OCI-LY1 (cell line): ENCODE data around the gene CRYBB3.
"Not testable (repeated sequence)": the region's sequence is repeated elsewhere in the genome, so short reads cannot be mapped to it uniquely, and the experiment has no call there.

ENCODE experiments used
- H2AFZ ChIP-seq: fragments of 200-600 bp; sonication (generic), shearing (Covaris generic); 2 replicates; pipeline ENCODE4 v1.6.0; 2014; ENCODE audit warnings: antibody characterized with exemption, mild to moderate bottlenecking, low read length
- H3F3A ChIP-seq: fragments of 200-600 bp; sonication (generic), shearing (Covaris generic); 2 replicates; pipeline ENCODE4 v1.6.0; 2014; ENCODE audit warnings: mild to moderate bottlenecking, antibody characterized with exemption, low read length, moderate library complexity; ENCODE audit not compliant: insufficient read depth
- H3K27ac ChIP-seq: fragments of 200-600 bp; sonication (generic); 2 replicates; pipeline ENCODE4 v1.5.1; 2014; ENCODE audit warnings: low read length, mixed run types, mild to moderate bottlenecking, low read depth; ENCODE audit not compliant: poor library complexity, severe bottlenecking
- H3K27me3 ChIP-seq: fragments of 200-600 bp; sonication (generic); 2 replicates; pipeline ENCODE4 v1.6.0; 2014; ENCODE audit warnings: antibody characterized with exemption, mild to moderate bottlenecking, low read length, moderate library complexity; ENCODE audit not compliant: insufficient read depth
- H3K36me3 ChIP-seq: fragments of 200-600 bp; sonication (generic); 2 replicates; pipeline ENCODE4 v1.6.1; 2014; ENCODE audit warnings: mild to moderate bottlenecking, antibody characterized with exemption, low read length, moderate library complexity, mixed read lengths; ENCODE audit not compliant: insufficient read depth
- H3K4me1 ChIP-seq: fragments of 200-600 bp; sonication (generic); 2 replicates; pipeline ENCODE4 v1.5.1; 2014; ENCODE audit warnings: mild to moderate bottlenecking, low read length, moderate library complexity; ENCODE audit not compliant: insufficient read depth, severe bottlenecking
- H3K4me2 ChIP-seq: fragments of 200-600 bp; sonication (generic), shearing (Covaris generic); 2 replicates; pipeline ENCODE4 v1.6.1; 2014; ENCODE audit warnings: low read length
- H3K4me3 ChIP-seq: fragments of 200-600 bp; sonication (generic); 2 replicates; pipeline ENCODE4 v1.5.1; 2014; ENCODE audit warnings: low read length, low read depth, mild to moderate bottlenecking, mixed read lengths; ENCODE audit not compliant: poor library complexity, severe bottlenecking
- H3K79me2 ChIP-seq: fragments of 200-600 bp; shearing (Covaris generic); 2 replicates; pipeline ENCODE4 v1.6.1; 2016; ENCODE audit warnings: mixed run types, low read length, mixed read lengths; ENCODE audit not compliant: insufficient read depth
- H3K9ac ChIP-seq: fragments of 200-600 bp; sonication (generic), shearing (Covaris generic); 2 replicates; pipeline ENCODE4 v1.6.1; 2014; ENCODE audit warnings: mild to moderate bottlenecking, low read length, mixed read lengths
- H3K9me2 ChIP-seq: fragments of 200-600 bp; sonication (generic), shearing (Covaris generic); 2 replicates; pipeline ENCODE4 v1.6.1; 2014; ENCODE audit warnings: low read depth, mild to moderate bottlenecking, low read length, mixed read lengths
- H3K9me3 ChIP-seq: fragments of 200-600 bp; shearing (Covaris generic); 2 replicates; pipeline ENCODE4 v1.6.1; 2014; ENCODE audit warnings: low read length, mixed read lengths
- H4K20me1 ChIP-seq: fragments of 200-600 bp; sonication (generic), shearing (Covaris generic); 2 replicates; pipeline ENCODE4 v1.6.0; 2016; ENCODE audit warnings: mild to moderate bottlenecking, low read length; ENCODE audit not compliant: insufficient read depth
- EZH2 ChIP-seq: fragments of 200-600 bp; sonication (generic), shearing (Covaris generic); IDR thresholded peaks from 2 replicates; pipeline ENCODE4 v1.8.0; 2017; ENCODE audit warnings: borderline replicate concordance, mixed run types, mild to moderate bottlenecking, antibody characterized with exemption, low read length, moderate library complexity, mixed read lengths
- TF ChIP-seq, protein P1 (sequence below): fragments of 200-600 bp; sonication (generic), shearing (Covaris generic); IDR thresholded peaks from 2 replicates; pipeline ENCODE4 v1.5.1; 2017; ENCODE audit warnings: mild to moderate bottlenecking, antibody characterized with exemption, low read length, moderate library complexity, mixed read lengths

Gene CRYBB3

DNA sequence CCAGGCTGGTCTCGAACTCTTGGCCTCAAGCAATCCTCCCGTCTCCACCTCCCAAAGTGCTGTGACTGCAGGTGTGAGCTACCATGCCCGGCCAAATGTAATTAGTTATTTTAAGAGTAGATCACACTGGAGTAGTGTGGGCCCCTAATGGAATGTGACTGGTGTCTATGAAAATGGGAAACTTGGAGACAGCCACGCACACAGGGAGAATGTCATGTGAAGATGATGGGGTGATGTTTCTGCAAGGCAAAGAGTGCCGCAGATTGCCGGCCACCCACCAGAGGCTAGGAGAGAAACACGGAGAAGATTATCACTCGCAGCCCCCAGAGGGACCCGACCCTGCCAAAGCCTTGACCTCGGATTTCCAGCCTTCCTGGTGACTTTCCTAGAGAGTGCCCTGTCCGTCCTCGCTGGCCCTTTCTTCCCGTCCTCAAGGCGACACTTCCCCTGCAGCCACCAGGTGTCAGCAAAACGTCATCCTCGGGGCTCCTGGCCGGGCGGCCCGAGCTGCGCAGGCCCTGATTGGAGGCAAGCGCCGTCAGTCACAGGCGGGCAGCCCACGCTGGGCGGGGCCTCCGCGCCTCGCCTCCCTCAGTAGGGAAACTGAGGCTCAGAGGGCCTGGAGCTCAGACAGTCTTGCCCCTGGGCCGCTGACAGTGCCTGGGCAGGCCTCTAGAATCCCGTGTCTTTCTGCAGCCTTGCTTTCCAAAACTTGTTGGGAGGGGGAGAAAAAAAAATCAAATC, 36.1 kb downstream of the CRYBB3 start:
- TF ChIP-seq, protein P1, sequence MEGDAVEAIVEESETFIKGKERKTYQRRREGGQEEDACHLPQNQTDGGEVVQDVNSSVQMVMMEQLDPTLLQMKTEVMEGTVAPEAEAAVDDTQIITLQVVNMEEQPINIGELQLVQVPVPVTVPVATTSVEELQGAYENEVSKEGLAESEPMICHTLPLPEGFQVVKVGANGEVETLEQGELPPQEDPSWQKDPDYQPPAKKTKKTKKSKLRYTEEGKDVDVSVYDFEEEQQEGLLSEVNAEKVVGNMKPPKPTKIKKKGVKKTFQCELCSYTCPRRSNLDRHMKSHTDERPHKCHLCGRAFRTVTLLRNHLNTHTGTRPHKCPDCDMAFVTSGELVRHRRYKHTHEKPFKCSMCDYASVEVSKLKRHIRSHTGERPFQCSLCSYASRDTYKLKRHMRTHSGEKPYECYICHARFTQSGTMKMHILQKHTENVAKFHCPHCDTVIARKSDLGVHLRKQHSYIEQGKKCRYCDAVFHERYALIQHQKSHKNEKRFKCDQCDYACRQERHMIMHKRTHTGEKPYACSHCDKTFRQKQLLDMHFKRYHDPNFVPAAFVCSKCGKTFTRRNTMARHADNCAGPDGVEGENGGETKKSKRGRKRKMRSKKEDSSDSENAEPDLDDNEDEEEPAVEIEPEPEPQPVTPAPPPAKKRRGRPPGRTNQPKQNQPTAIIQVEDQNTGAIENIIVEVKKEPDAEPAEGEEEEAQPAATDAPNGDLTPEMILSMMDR: peak; percentile 68
- TF ChIP-seq EZH2: no peak
- H3K27ac ChIP-seq: no peak overlapping the region

DNA sequence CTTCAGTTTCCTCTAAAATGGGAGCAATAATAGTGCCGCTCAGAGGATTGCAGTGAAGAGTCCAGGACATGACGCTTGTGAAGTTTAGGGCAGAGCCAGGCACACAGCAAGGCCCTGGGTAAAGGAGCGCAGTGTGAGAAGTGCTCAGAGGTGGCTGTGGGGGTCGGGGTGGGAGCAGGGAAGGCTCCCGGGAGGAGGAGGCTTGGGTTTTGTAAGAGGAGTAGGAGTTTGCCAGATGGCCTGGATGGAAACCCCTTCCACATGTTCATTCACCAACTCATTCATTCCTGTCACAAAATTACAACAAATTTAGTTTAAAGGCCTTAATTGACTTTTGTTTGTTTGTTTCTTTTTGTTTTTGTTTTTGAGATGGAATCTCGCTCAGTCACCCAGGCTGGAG, 36.8 kb downstream of the CRYBB3 start:
- no peak for TF ChIP-seq EZH2
- TF ChIP-seq, protein P1: no peak
- Histone ChIP-seq H3K27me3 (no peaks in the 10 kb centered on the region), H3K4me3 (no peak overlapping the region), H2AFZ (no peak overlapping the region), H3K79me2 (no peaks in the 10 kb centered on the region), H3K36me3 (no peaks in the 10 kb centered on the region), H3K9me3 (no peaks in the 10 kb centered on the region), H3K4me2 (no peak overlapping the region), H4K20me1 (no peaks in the 10 kb centered on the region), H3K27ac (no peak overlapping the region), H3K9me2 (no peaks in the 10 kb centered on the region), H3K9ac (no peak overlapping the region), H3K4me1 (no peaks in the 10 kb centered on the region), H3F3A (no peaks in the 10 kb centered on the region)

More for the DNA sequence above, 36.1 kb downstream of the CRYBB3 start:
- Histone ChIP-seq H3K4me2 (no peak overlapping the region), H3K4me3 (no peak overlapping the region), H2AFZ (no peak overlapping the region), H3K36me3 (no peaks in the 10 kb centered on the region), H3F3A (no peaks in the 10 kb centered on the region), H3K9ac (no peak overlapping the region), H3K79me2 (no peaks in the 10 kb centered on the region), H3K27me3 (no peaks in the 10 kb centered on the region), H3K9me3 (no peaks in the 10 kb centered on the region), H4K20me1 (no peaks in the 10 kb centered on the region), H3K4me1 (no peaks in the 10 kb centered on the region), H3K9me2 (no peaks in the 10 kb centered on the region)

DNA sequence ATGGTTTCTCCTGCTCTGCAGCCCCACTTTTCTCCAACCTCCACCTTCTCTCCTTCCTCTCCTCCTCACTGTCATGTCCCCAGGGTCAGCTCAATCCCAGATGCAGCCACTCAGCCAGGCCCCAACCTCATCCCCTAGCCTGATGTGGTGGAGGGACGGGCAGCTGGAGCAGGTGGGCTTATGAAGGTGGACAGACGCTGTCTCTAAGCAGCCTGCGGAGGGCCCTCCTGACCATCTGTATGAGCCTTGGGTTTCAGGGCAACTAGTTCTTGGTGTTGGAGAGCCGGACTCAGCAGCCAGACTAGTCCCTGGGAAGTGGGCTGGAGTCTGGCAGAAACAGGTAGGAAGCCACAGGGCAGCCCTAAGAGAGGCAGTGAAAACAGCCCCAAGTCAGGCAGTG, 37.8 kb downstream of the CRYBB3 start:
- no peaks in the 10 kb centered on the region for H3K36me3 ChIP-seq
- H3F3A ChIP-seq: no peaks in the 10 kb centered on the region
- TF ChIP-seq, protein P1: no peak
- TF ChIP-seq EZH2: no peak
- H3K27me3 ChIP-seq: no peaks in the 10 kb centered on the region
- H3K9me3 ChIP-seq: no peaks in the 10 kb centered on the region
- H3K4me1 ChIP-seq: no peaks in the 10 kb centered on the region
- no peaks in the 10 kb centered on the region for H3K9me2 ChIP-seq
- no peak overlapping the region for H2AFZ ChIP-seq
- no peaks in the 10 kb centered on the region for H3K79me2 ChIP-seq
- H3K27ac ChIP-seq: no peak overlapping the region
- no peaks in the 10 kb centered on the region for H4K20me1 ChIP-seq
- no peak overlapping the region for H3K9ac ChIP-seq
- H3K4me2 ChIP-seq: no peak overlapping the region
- no peak overlapping the region for H3K4me3 ChIP-seq

DNA sequence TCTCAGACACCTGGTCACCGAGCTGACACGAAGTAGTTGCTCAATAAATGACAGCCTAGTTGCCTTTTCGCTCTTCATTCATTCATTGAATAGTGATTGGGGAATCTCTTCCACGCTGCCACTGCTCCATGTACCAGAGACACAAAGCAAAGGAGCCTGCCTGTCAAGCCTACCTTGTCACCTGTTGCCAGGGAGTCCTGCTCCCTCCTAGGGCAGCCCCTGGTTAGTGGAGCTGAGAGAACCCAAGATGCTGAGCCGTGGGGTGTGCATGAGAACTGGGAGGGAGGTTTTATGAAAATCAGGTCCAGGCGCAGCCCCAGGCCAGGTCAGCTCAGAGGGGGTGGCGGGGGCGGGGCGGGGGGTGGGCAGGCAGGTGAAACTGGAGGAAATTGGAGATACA, 38.4 kb downstream of the CRYBB3 start:
- not testable (repeated sequence) for H3K9ac ChIP-seq, H3K79me2 ChIP-seq

DNA sequence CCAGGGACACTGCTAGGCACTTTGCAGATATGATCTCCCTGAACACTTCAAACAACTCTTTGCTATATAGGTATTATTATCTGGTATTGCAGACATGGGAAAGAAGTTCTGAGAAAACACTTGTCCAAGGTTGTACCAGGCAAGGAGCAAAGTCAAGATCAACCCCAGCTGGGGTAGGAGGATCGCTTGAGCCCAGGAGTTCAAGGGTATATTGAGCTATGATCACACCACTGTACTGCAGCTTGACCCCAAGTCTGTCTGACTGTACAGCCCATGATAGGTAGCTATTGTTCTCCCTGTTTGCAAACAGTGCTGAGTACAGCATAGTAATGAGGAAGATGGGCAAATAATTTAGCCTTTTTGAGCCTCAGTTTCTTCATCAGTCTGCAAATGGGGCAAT, 55.5 kb downstream of the CRYBB3 start:
- not testable (repeated sequence) for H3K4me1 ChIP-seq, H3K27ac ChIP-seq, H4K20me1 ChIP-seq

More for the DNA sequence above, 38.4 kb downstream of the CRYBB3 start:
- H3K9me2 ChIP-seq, H3K4me3 ChIP-seq, H3K27me3 ChIP-seq, H2AFZ ChIP-seq, H4K20me1 ChIP-seq, H3K4me1 ChIP-seq, H3F3A ChIP-seq, H3K36me3 ChIP-seq, H3K4me2 ChIP-seq, H3K27ac ChIP-seq, H3K9me3 ChIP-seq: not testable (repeated sequence)

More for the DNA sequence above, 55.5 kb downstream of the CRYBB3 start:
- not testable (repeated sequence) for H3K36me3 ChIP-seq, H3K9me2 ChIP-seq, H2AFZ ChIP-seq, H3F3A ChIP-seq, H3K27me3 ChIP-seq, H3K9ac ChIP-seq, H3K9me3 ChIP-seq, H3K79me2 ChIP-seq, H3K4me2 ChIP-seq, H3K4me3 ChIP-seq
